ENCODE measurements around the gene PTCH2.

GRCh38 chr1:44867801-44868200, 24.7 kb upstream of the PTCH2 start:
- TF ChIP-seq CTCF (conservative IDR thresholded peaks at IDR 0.05; ENCODE audit: low read depth, low read length) (no peak), EZH2phosphoT487 (IDR thresholded peaks at IDR 0.05; ENCODE audit: borderline replicate concordance, low read length) (no peak), EZH2 (IDR thresholded peaks at IDR 0.05; ENCODE audit: low read length, unreplicated experiment) (no peak)
